Ammon's horn (tissue), 1 donor: ENCODE measurements around the gene UBE2B.
"Not testable (repeated sequence)": the region's sequence is repeated elsewhere in the genome, so short reads cannot be mapped to it uniquely, and the experiment has no call there.

Source experiments
- DNase-seq: peaks from one replicate; pipeline ENCODE4 v3.0.0-alpha.2; 2016; ENCODE audit warnings: low spot score

The UBE2B gene

GRCh38 chr5:134370871-134371833 lies at the start of gene UBE2B:
Gene UBE2B, plus strand, starts transcription at chr5:134371569. Its CDS starts 27 bp downstream, at chr5:134371596.
- peak; percentile 99 for DNase-seq

- no peak for DNase-seq
These were observed 44.0 kb upstream of the UBE2B start for GRCh38 chr5:134327327-134327726.

DNA sequence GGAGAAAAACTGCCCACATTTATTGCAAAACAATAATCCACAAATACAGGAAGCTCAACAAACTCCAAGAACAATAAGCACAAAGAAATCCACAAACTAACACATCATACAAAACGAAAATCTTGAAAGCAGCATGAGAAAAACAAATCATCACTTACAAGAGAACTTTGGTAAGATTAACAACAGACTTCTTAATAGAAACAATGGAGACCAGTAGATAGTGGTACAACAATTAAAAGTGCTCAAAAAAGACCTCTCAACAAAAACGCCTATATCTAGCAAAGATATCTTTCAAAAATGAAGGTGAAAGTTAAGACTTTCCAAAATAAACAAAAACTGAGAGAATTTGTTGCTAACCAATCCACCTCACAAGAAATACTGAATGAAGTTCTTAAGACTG lies 42.8 kb upstream of the UBE2B start:
- DNase-seq, result no peak

DNA sequence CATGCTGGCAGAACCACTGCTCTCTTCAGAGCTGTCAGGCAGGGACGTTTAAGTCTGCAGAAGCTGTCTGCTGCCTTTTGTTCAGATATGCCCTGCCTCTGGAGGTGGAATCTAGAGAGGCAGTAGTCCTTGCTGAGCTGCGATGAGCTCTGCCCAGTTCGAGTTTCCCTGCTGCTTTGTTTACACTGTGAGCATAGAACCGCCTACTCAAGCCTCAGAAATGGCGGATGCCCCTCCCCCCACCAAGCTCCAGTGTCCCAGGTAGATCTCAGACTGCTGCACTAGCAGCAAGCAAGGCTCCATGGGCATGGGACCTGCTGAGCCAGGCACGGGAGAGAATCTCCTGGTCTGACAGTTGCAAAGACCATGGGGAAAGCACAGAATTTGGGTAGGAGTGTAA lies 34.5 kb upstream of the UBE2B start:
- not testable (repeated sequence) for DNase-seq

DNA sequence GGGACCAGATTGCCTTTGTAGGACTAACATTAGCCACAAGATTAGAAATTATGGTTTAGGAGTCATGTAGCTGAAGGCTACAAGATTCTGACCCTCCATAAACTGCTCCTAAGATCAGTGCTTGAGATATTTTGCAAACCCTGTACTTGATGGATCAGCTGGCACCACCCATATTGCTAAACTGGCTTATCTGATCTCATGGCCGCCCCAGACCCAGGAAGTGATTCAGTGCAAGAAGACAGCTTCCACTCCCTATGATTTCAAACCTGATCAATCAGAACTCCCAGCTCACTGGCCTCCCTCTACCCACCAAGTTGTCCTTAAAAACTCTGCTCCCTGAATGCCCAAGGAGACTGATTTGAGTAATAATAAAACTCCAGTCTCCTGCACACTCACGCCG lies 27.9 kb upstream of the UBE2B start:
- DNase-seq, result not testable (repeated sequence)

GRCh38 chr5:134345476-134345875 lies 25.9 kb upstream of the UBE2B start:
- not testable (repeated sequence) for DNase-seq

- no peak for DNase-seq
These were observed 25.4 kb upstream of the UBE2B start for GRCh38 chr5:134345996-134346395.

GRCh38 chr5:134349463-134349862 lies 21.9 kb upstream of the UBE2B start:
- no peak for DNase-seq

GRCh38 chr5:134355681-134356080 lies 15.7 kb upstream of the UBE2B start:
- DNase-seq, result no peak

GRCh38 chr5:134365604-134366003 lies 5.8 kb upstream of the UBE2B start:
- DNase-seq, result no peak

- no peak for DNase-seq
These were observed 978 bp upstream of the UBE2B start for GRCh38 chr5:134370311-134370870.

DNA sequence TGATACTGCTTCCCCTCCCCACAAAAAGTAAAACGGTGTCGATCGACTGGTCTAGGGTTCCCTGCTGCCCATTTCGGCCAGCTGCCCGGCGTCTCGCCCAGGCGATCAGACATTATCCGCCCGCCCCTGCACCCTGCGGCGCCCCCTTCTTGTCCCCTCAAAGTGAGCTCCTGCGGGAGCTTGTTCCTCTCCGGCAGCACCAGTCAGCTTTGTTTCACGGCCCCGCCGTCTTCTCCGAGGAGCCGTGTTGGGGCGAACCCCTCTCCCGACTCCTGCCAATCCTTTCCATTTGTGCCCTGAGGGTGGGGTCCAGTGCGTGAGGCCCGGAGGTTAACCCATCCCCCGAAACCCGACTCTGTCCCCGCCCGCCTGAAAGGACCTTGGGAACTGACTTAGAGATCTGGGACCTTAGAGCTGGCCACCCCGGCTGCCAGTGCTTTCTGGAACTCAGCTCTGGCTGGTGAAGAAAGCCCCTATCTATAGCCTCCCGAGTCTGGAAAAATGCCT lies 518 bp downstream of the UBE2B start:
- DNase-seq, result peak; percentile 34

DNA sequence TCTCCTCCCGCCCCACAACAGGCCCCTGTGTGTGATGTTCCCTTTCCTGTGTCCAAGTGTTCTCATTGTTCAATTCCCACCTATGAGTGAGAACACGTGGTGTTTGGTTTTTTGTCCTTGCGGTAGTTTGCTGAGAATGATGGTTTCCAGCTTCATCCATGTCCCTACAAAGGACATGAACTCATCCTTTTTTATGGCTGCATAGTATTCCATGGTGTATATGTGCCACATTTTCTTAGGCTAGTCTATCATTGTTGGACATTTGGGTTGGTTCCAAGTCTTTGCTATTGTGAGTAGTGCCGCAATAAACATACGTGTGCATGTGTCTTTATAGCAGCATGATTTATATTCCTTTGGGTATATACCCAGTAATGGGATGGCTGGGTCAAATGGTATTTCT lies 2.3 kb downstream of the UBE2B start:
- not testable (repeated sequence) for DNase-seq

DNA sequence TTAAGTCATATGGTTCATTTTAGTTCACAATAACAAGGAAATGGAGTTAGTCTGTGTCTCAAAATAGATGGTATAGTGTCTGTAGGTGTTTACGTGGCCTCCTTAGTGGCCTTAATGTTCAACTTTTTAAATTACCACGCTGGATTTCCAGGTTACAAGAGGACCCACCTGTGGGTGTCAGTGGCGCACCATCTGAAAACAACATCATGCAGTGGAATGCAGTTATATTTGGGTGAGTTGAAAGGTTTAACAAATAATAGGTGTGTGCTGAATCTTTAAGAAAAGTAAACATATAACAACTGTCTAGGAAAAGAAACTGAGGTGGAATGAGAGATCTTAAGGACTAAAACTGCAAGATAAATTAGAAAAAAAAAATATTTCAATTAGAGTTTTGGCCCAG lies 2.9 kb downstream of the UBE2B start:
- DNase-seq, result no peak

DNA sequence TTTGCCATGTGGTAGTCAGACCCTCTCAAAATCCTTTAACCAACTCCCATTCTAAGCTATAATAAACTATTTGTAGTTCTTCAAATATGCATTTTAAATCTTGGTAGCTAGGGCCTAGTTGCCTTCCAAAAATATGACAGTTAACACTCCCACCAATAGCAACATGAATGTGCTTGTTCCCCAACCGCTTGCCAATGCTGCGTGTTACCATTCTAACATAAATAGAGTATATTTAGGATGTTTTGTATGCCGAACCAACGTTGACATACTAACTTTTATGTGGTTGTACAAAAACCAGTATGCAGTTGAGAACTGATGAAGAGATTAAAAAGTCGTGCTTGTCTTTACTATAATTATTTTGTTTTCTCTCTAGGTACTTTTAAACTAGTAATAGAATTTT lies 9.0 kb downstream of the UBE2B start:
- no peak for DNase-seq

DNA sequence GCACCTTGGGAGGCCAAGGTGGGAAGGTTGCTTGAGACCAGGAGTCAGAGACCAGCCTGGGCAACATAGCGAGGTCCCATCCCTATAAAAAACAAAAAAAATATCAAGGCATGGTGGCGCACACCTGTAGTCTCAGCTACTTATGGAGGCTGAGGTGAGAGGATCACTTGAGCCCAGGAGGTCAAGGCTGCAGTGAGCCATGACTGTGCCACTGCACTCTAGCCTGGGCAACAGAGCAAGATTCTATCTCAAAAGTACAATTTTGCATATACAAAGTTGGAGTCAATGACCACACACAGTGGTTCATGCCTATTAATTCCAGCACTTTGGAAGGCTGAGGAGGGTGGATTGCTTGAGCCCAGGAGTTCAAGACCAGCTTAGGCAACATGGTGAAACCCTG lies 10.8 kb downstream of the UBE2B start:
- DNase-seq, result not testable (repeated sequence)

DNA sequence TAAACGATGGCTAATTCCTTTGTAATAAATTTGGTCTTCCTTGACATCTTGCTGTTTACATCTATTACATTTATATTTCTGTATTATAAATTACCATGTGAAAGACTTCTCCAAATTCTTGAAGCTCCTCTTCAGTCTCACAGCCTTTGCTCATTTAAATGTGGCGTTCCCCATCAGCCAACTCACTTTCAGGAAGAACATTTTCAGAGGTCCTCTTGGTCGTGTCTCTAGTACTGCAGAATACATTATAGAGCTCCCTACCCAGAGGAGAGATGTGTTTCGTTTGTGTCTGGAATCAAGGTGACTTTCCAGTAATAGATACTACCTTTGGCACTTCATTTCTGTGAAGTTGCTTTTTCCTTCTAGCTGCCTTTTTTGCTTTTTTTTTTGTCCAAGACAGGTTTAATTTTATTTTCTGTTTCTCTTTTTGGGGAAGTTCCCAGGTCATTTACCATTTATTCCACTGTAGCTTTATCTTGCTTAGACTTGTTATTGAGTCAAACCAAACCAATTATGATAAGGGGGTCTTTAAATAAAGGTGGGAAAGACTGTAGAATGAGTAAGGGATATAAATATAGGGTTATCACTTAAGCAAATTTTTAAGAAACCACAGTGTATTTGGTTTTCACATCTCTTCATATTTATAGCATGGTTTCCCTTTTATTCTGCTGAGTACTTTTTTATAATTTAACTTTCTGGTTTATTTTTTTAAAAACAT lies 12.8 kb downstream of the UBE2B start:
- no peak for DNase-seq

DNA sequence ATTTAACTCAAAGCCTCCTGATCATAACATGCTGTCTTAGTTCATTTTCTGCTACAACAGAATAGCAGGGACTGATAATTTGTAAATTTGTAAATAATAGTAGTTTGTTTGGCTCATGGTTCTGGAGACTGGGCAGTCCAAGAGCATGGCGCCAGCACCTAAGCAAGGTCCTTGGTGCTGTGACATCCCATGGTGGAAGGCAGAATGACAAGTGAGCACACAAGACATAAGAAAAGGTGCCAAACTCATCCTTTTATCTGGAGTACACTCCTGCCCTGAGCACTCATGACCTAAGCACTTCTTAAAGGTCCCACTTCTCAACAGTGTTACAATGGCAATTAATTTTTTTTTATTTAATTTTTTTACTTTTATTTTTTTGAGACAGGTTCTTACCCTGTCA lies 16.1 kb downstream of the UBE2B start:
- no peak for DNase-seq

GRCh38 chr5:134392301-134392700 lies 20.9 kb downstream of the UBE2B start:
- no peak for DNase-seq

- no peak for DNase-seq
These were observed 23.6 kb downstream of the UBE2B start for GRCh38 chr5:134394932-134395331.

DNA sequence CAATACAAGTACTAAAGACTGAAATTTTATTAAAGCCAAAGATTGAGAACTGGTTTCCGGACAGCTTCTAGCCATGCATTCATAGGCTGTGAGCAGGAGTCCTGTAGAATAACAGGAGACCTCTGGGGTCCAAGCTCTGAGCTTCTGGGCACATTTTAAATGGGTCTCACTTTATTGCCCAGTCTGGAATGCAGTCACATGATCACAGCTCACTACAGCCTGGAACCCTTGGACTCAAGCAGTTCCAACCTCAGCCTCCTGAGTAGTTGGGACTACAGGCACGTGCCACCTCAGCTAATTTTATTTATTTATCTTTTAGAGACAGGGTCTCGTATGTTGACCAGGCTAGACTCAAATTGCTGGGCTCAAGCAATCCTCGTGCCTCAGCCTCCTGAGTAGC lies 24.9 kb downstream of the UBE2B start:
- no peak for DNase-seq

- no peak for DNase-seq
These were observed 25.8 kb downstream of the UBE2B start for GRCh38 chr5:134397196-134397595.
